ENCODE measurements around the gene SHFL.

SHFL gene

GRCh38 chr19:10079031-10079453 is 7.1 kb upstream of the SHFL start:
- Histone ChIP-seq H3K4me3 (ENCODE audit: low read depth, low read length) (no peak overlapping the region), H3K27ac (ENCODE audit: extremely low read depth, low read depth, low read length) (no peak overlapping the region), H3K9me3 (ENCODE audit: control insufficient read depth, insufficient read depth, low read depth, low read length) (no peaks in the 10 kb centered on the region), H3K4me1 (ENCODE audit: control insufficient read depth, insufficient read depth, low read length) (no peaks in the 10 kb centered on the region), H3K36me3 (ENCODE audit: control insufficient read depth in 2 of 2, insufficient read depth in 1 of 2, low read length in 2 of 2) (no peaks in the 10 kb centered on the region)
- POLR2A ChIA-PET = interaction anchor here (0.5 kb wide), 1 partner anchor 18 kb away, joined by 4 read pairs; no protein-coding TSS in a partner anchor
- no peak for TF ChIP-seq ZNF398 (tag by site-specific recombination; IDR thresholded peaks at IDR 0.05)
- TF ChIP-seq ZSCAN23 (tag by site-specific recombination; IDR thresholded peaks at IDR 0.05) = no peak
- TF ChIP-seq SALL2 (tag by site-specific recombination; IDR thresholded peaks at IDR 0.05; ENCODE audit: borderline replicate concordance) = no peak
- TF ChIP-seq EGR2 (tag by site-specific recombination; IDR thresholded peaks at IDR 0.05; ENCODE audit: low read depth) = peak; percentile 81
- TF ChIP-seq ZFHX2 (tag by site-specific recombination; conservative IDR thresholded peaks at IDR 0.05) = peak; percentile 67
- TF ChIP-seq BCL6B (tag by site-specific recombination; IDR thresholded peaks at IDR 0.05) = no peak
- no peak for TF ChIP-seq ZBTB6 (tag by site-specific recombination; IDR thresholded peaks at IDR 0.05)
- TF ChIP-seq ZBTB20 (tag by site-specific recombination; IDR thresholded peaks at IDR 0.05) = no peak
- TF ChIP-seq ZNF624 (tag by site-specific recombination; IDR thresholded peaks at IDR 0.05) = no peak
- CTCF ChIA-PET = interaction anchor here (0.6 kb wide), 1 partner anchor 85 kb away, joined by 4 read pairs; no protein-coding TSS in a partner anchor

GRCh38 chr19:10083911-10084310 is 2.2 kb upstream of the SHFL start:
- POLR2A ChIA-PET = interaction anchor here (1.7 kb wide), 1 partner anchor 12 kb away, joined by 4 read pairs; no protein-coding TSS in a partner anchor

GRCh38 chr19:10084803-10085202 is 1.3 kb upstream of the SHFL start:
- H3K9me3 ChIP-seq (ENCODE audit: control insufficient read depth, insufficient read depth, low read depth, low read length) = no peaks in the 10 kb centered on the region
- ChIA-PET POLR2A (interaction anchor here (1.7 kb wide), 1 partner anchor 11 kb away, joined by 4 read pairs; no protein-coding TSS in a partner anchor), CTCF (interaction anchor here (0.6 to 1.0 kb wide), 3 partner anchors 19 to 1435 kb away, joined by 3 read pairs; no protein-coding TSS in a partner anchor)
- TF ChIP-seq ZNF473 (tag by site-specific recombination; IDR thresholded peaks at IDR 0.05) (no peak), ZNF121 (tag by site-specific recombination; IDR thresholded peaks at IDR 0.05) (peak; percentile 78)
- no peak overlapping the region for H3K4me3 ChIP-seq (ENCODE audit: low read depth, low read length)
- H3K4me1 ChIP-seq (ENCODE audit: control insufficient read depth, insufficient read depth, low read length) = no peaks in the 10 kb centered on the region
- H3K27ac ChIP-seq (ENCODE audit: extremely low read depth, low read depth, low read length) = no peak overlapping the region
- no peaks in the 10 kb centered on the region for H3K36me3 ChIP-seq (ENCODE audit: control insufficient read depth in 2 of 2, insufficient read depth in 1 of 2, low read length in 2 of 2)

More at GRCh38 chr19:10083911-10084310, 2.2 kb upstream of the SHFL start:
- no peaks in the 10 kb centered on the region for H3K4me1 ChIP-seq (ENCODE audit: control insufficient read depth, insufficient read depth, low read length)
- H3K27ac ChIP-seq (ENCODE audit: extremely low read depth, low read depth, low read length) = no peak overlapping the region
- no peak overlapping the region for H3K4me3 ChIP-seq (ENCODE audit: low read depth, low read length)
- H3K36me3 ChIP-seq (ENCODE audit: control insufficient read depth in 2 of 2, insufficient read depth in 1 of 2, low read length in 2 of 2) = no peaks in the 10 kb centered on the region
- CTCF ChIA-PET = interaction anchor here (0.6 to 1.0 kb wide), 4 partner anchors 20 to 344 kb away, joined by 3 read pairs; no protein-coding TSS in a partner anchor
- TF ChIP-seq MZF1 (tag by site-specific recombination; IDR thresholded peaks at IDR 0.05; ENCODE audit: borderline replicate concordance) (peak; percentile 63; the same call in 1 of the 2 replicates), ZNF354C (tag by site-specific recombination; IDR thresholded peaks at IDR 0.05; ENCODE audit: borderline replicate concordance, low read depth) (no peak), ZNF549 (tag by site-specific recombination; IDR thresholded peaks at IDR 0.05) (no peak), ZNF488 (tag by site-specific recombination; IDR thresholded peaks at IDR 0.05) (no peak)
- H3K9me3 ChIP-seq (ENCODE audit: control insufficient read depth, insufficient read depth, low read depth, low read length) = no peaks in the 10 kb centered on the region

All from HEK293 (cell line).